Ureter (tissue), 1 donor: ENCODE measurements around the gene GIMAP5. TPM values are rescaled to one million over a fixed set of nuclear protein-coding genes. Genes with fewer than 3 reads are reported as not detected.
"Not testable (repeated sequence)": the region's sequence is repeated elsewhere in the genome, so short reads cannot be mapped to it uniquely, and the experiment has no call there.

Experiments used
- DNase-seq: peaks from one replicate; pipeline ENCODE4 v3.0.0-alpha.2; 2020; ENCODE audit warnings: low spot score
- total RNA-seq: library from RNA; stranded (reverse); gene quantifications from one replicate; pipeline ENCODE4 v1.2.4, GENCODE V29; 2023
- donor health status: DM: yes; HTN: yes; CAD: no.

GIMAP5 gene
- total RNA-seq, 1 donor from 2014 or later: 19.2 TPM

DNA sequence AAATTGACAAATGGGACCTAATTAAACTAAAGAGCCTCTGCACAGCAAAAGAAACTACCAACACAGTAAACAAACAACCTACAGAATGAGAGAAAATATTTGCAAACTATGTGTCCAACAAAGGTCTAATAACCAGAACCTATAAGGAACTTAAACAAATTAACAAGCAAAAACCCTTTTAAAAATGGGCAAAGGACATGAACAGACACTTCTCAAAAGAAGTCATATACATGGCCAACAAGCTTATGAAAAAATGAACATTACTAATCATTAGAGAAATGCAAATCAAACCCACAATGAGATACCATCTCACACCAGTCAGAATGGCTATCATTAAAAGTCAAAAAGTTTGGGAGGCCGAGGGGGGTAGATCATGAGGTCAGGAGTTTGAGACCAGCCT, 36.9 kb downstream of the GIMAP5 start:
- DNase-seq: not testable (repeated sequence)

DNA sequence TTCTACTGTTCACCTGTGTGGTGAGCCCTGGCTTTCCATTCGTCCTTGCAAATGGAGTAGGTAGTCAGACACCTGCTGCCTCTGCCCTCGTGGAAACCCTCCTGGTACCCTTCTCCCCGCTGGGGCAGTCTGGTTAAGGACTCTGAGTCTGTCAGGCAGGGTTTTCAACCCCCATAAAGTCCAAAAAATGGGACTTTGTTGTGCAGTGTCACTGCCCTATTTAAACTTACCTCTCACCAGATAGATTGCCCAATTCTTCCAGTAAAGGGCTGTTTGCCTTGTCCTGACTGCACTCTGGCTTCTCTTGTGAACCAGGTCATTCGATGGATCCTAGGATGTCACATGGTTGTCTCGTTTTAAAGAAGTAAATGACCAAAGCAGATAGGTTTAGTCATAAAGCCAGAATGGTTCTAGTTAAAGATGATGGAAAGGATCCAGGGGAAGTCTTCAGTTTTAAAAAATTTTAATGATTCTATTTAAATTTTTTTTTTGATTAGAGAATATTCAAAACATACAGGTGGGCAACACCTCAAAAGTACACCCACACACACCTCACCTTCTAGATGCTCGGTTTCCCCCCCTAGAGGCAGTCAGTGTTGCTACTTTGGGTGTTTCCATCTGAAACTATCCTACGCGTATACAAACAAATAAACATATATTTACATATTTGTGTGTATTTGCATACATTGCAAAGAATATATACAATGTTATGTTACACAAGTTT, 41.0 kb downstream of the GIMAP5 start:
- DNase-seq: no peak

- DNase-seq: peak; percentile 82
Measured at GRCh38 chr7:150778738-150779301, 41.6 kb downstream of the GIMAP5 start.

- DNase-seq: no peak
Measured at GRCh38 chr7:150780292-150780691, 43.1 kb downstream of the GIMAP5 start.

GRCh38 chr7:150781103-150781502, 43.9 kb downstream of the GIMAP5 start:
- no peak for DNase-seq

GRCh38 chr7:150781961-150782360, 44.7 kb downstream of the GIMAP5 start:
- DNase-seq: no peak

- no peak for DNase-seq
Measured at GRCh38 chr7:150784120-150784736, 47.0 kb downstream of the GIMAP5 start.

DNA sequence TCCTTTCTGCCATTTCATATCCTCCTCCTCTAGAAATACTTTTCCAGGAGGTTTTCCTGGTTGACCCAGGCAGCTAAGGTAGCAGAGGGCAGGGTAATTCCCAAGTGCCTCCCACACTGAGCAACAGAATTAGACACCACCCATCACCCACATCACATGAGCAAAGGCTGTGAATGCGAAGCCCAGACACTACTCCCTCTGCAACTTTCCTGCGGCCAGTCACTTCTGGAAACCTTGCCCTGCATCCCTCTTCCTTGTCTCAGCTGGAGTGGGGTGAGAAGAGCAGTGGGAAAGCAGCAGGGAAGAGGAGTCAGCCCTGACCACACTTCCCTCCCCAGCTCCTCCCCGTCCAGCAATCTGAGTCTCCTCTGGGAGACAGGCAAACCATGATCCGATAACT, 47.7 kb downstream of the GIMAP5 start:
- DNase-seq: no peak

- DNase-seq: no peak
Measured at GRCh38 chr7:150787321-150788281, 50.4 kb downstream of the GIMAP5 start.

DNA sequence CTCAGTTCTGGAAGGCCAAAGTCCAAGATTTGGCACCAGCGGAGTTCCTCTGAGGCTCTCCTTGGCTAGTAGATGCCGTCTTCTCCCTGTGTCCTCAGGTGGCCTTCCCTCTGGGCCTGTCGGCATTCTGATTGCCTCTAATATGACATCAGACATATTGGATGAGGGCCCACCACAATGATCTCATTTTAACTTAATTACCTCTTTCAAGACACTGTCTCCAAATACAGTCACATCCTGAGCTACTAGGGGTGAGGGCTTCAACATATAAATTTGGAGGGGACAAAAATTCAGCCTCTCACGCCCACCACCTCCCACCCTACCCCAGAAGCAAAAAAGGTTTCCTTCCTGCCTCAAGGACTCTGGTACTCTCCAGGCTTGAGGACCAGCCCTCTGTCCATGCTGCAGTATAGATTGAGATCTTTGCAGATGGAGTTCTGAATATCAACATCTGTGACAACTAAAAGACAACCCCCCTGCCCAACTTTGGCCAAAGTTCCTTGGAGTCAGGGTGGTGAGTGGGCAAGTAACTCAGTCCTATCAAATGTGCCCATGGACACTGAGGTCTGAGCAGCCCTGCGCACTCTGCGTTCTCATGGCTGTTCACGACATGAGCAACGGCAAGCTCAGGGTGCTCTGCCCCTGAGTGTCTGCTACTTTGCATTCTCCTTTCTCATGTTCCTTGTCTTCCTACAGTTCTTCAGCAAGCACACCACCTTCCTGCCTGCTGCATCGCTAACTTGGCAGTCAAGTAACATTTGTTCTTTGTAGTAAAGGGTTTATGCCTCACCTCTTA, 51.5 kb downstream of the GIMAP5 start:
- peak; percentile 64 for DNase-seq

DNA sequence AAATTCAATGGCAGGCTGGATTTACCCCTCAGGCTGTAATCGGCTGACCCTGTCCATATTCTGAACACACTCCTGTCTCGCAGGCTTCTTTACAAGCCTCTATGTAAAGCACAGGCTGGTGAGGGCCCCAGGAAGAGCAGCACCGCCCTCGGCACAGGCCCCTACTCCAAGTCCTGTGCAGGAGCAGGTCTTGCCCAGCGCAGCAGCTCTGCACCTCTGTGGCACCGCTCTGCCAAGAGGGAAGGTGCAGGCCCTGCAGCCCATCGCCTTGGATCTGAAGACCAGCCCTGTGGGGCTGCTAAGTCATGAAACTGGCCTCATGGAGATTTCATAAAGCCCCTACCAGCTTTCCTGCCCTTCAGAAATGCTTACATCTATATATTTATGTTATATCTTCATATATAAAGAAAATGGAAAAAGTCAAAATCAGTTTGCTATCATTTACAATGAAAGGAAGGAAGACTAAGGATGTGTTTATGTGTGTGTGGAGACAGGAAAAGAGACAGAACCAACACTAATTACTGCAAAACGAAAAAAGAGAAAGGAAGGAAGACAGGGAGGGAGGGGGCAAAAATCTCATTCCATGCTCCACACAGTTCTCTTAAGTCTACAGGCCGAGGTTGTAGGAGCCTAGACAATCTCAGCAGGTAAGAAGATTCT, 53.3 kb downstream of the GIMAP5 start:
- DNase-seq: no peak

GRCh38 chr7:150791304-150791703, 54.1 kb downstream of the GIMAP5 start:
- no peak for DNase-seq

DNA sequence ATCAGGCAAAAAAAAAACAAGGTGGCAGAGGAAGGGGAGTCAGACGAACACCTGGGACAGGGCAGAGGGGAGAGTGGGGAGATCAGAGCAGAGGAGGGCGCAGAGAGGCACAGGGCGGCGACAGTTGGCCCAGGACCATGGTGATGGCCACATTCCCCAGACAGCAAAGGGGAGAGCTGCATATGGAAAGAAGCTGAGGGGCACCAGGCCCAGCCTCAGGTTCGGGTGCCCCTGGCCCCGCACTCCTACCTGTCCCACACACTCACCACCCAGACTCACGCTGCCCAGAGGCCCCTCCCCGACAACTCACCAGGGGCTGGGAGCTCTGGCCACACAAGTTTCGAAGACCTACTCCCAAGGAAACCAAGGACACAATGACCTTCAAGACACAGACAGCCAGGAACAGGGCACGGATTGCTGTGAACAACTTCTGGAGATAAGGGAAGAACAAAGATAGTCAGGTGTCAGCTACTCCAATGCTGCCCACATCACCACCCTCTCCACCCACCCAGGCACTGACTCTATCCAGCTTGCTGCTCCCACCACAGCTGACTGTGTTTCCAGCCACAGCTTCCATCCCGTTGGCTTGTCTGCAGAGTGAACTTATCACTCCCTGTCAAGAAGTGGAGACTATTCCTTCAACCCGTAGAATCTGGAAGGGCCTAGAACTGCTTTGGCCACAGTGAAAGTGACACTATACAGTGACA, 54.7 kb downstream of the GIMAP5 start:
- DNase-seq: no peak

Other genes with a start within 250 kb of the GIMAP5 start
- gene GIMAP7, start 222.5 kb upstream of the GIMAP5 start, total RNA-seq: 24.5 TPM
- gene GIMAP4, start 170.0 kb upstream of the GIMAP5 start, total RNA-seq: 23.5 TPM
- gene GIMAP6, start 105.0 kb upstream of the GIMAP5 start, total RNA-seq: 26.3 TPM
- gene GIMAP2, start 51.7 kb upstream of the GIMAP5 start, total RNA-seq: 11.5 TPM
- 3.5 TPM for gene GIMAP1, start 20.8 kb upstream of the GIMAP5 start, total RNA-seq
- 32.7 TPM for gene TMEM176B, start 62.9 kb downstream of the GIMAP5 start, total RNA-seq
- gene TMEM176A, start 63.4 kb downstream of the GIMAP5 start, total RNA-seq: 30.7 TPM
- gene AOC1, start 115.1 kb downstream of the GIMAP5 start, total RNA-seq: 1.5 TPM
- gene KCNH2, start 240.9 kb downstream of the GIMAP5 start, total RNA-seq: 17.7 TPM